ENCODE data around the gene DHX57.

DHX57 gene

DNA sequence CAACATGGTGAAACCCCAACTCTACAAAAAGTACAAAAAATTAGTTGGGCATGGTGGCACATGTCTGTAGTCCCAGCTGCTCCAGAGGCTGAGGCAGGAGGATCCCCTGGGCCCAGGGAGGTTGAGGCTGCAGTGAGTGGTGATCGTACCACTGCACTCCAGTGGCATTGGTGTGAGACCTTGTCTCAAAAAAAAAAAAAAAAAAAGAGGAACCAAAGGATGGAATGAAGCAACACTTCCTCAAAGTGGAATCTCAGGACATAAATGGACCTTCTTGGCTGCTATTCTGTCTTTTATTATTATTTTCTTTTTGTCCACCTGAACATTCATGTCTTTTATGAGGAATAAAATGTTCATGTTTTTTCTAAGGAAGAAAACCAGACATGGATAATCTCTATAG, 84.0 kb downstream of the DHX57 start:
- no peaks in the 10 kb centered on the region for H3K27me3 ChIP-seq (ENCODE audit: control insufficient read depth in 2 of 2, insufficient read depth in 2 of 2, low read length in 2 of 2)
- H3K9ac ChIP-seq (ENCODE audit: low read depth in 1 of 2, low read length in 2 of 2), result no peak overlapping the region
- H3K9me3 ChIP-seq (ENCODE audit: control insufficient read depth in 2 of 2, low read length in 2 of 2), result no peaks in the 10 kb centered on the region
- H3K36me3 ChIP-seq (ENCODE audit: control insufficient read depth in 2 of 2, insufficient read depth in 2 of 2, low read length in 2 of 2), result no peaks in the 10 kb centered on the region
- H3K4me1 ChIP-seq (ENCODE audit: control insufficient read depth in 2 of 2, insufficient read depth in 2 of 2, low read length in 2 of 2), result peaks cover 4 to 10% of the 10 kb centered on the region in 2 donors
- no peak overlapping the region for H3K4me3 ChIP-seq (ENCODE audit: low read length in 2 of 2)
- no peak overlapping the region for H3K27ac ChIP-seq (ENCODE audit: low read depth in 2 of 2, low read length in 2 of 2)

DNA sequence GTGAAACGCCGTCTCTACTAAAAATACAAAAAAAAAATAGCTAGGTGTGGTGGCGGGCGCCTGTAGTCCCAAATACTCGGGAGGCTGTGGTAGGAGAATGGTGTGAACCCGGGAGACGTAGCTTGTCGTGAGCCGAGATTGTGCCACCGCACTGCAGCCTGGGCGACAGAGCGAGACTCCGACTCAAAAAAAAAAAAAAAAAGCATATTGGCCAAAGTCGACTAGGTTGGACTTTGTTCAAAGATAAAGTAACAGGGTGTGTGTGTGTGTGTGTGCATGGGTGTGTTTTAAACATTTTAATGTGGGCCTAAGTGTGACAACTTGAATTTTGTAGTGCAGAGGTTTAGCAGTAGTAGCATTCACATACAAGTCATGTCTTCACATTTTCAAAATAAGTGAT, 86.0 kb downstream of the DHX57 start:
- peaks cover 4 to 10% of the 10 kb centered on the region in 2 donors for H3K4me1 ChIP-seq (ENCODE audit: control insufficient read depth in 2 of 2, insufficient read depth in 2 of 2, low read length in 2 of 2)
- no peak overlapping the region for H3K9ac ChIP-seq (ENCODE audit: low read depth in 1 of 2, low read length in 2 of 2)
- H3K27me3 ChIP-seq (ENCODE audit: control insufficient read depth in 2 of 2, insufficient read depth in 2 of 2, low read length in 2 of 2), result no peaks in the 10 kb centered on the region
- H3K9me3 ChIP-seq (ENCODE audit: control insufficient read depth in 2 of 2, low read length in 2 of 2), result no peaks in the 10 kb centered on the region
- no peak overlapping the region for H3K4me3 ChIP-seq (ENCODE audit: low read length in 2 of 2)
- peak overlapping the region; percentile 13 to 48 for H3K27ac ChIP-seq (ENCODE audit: low read depth in 2 of 2, low read length in 2 of 2)
- H3K36me3 ChIP-seq (ENCODE audit: control insufficient read depth in 2 of 2, insufficient read depth in 2 of 2, low read length in 2 of 2), result no peaks in the 10 kb centered on the region

DNA sequence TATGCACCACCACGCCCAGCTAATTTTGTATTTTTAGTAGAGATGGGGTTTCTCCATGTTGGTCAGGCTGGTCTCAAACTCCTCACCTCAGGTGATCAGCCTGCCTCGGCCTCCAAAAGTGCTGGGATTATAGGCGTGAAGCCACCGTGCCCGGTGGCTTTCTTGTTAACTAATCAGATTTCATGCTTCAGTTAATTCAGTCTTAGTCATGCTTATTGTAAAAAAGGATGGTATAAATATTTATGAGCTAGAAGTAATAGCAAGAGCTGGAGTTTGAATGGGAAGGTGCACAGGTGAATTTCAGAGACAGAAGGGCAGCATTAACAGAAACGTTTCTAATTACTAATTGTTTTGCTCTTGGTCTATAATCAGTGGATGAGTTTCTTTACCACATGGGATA, 87.4 kb downstream of the DHX57 start:
- Histone ChIP-seq H3K4me1 (ENCODE audit: control insufficient read depth in 2 of 2, insufficient read depth in 2 of 2, low read length in 2 of 2) (peaks cover 0 to under 1% of the 10 kb centered on the region in 2 donors), H3K36me3 (ENCODE audit: control insufficient read depth in 2 of 2, insufficient read depth in 2 of 2, low read length in 2 of 2) (no peaks in the 10 kb centered on the region), H3K9me3 (ENCODE audit: control insufficient read depth in 2 of 2, low read length in 2 of 2) (no peaks in the 10 kb centered on the region), H3K9ac (ENCODE audit: low read depth in 1 of 2, low read length in 2 of 2) (no peak overlapping the region), H3K27me3 (ENCODE audit: control insufficient read depth in 2 of 2, insufficient read depth in 2 of 2, low read length in 2 of 2) (no peaks in the 10 kb centered on the region), H3K4me3 (ENCODE audit: low read length in 2 of 2) (no peak overlapping the region), H3K27ac (ENCODE audit: low read depth in 2 of 2, low read length in 2 of 2) (no peak overlapping the region)

DNA sequence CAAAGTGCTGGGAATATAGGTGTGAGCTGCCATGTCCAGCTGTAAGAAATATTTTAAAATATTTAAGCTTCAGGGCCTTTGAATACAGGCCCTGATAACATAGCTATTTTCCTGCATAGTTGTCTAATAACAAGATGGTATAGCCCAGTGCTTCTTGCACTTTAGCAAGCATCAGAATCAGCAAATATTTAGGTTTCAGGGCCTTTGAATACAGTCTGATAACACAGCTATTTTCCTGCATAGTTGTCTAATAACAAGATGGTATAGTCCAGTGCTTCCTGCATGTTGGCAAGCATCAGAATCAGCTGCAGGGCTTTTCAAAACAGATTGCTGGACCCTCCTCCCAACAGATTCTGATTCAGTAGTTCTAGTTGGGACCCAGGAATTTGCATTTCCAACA, 92.1 kb downstream of the DHX57 start:
- Histone ChIP-seq H3K4me3 (ENCODE audit: low read length in 2 of 2) (no peak overlapping the region), H3K27me3 (ENCODE audit: control insufficient read depth in 2 of 2, insufficient read depth in 2 of 2, low read length in 2 of 2) (no peaks in the 10 kb centered on the region), H3K27ac (ENCODE audit: low read depth in 2 of 2, low read length in 2 of 2) (no peak overlapping the region)

DNA sequence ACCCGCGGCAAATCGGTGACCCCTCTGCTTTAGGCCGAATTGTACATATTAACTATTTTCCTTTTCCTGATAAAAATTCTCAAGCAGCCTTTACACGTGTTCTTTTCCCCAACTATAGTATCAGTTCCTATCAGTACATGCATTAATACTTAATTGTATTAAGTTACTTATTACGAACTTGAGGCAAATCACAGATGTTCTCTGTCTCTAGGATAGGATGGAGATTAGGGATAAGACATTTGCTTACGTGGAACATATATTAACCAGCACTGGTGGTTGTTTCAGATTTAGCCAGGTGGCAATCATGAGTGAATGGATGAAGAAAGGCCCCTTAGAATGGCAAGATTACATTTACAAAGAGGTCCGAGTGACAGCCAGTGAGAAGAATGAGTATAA, 97.0 kb downstream of the DHX57 start:
- Histone ChIP-seq H3K36me3 (ENCODE audit: control insufficient read depth in 2 of 2, insufficient read depth in 2 of 2, low read length in 2 of 2) (peaks cover 4 to 5% of the 10 kb centered on the region in 2 donors), H3K9me3 (ENCODE audit: control insufficient read depth in 2 of 2, low read length in 2 of 2) (no peaks in the 10 kb centered on the region), H3K27ac (ENCODE audit: low read depth in 2 of 2, low read length in 2 of 2) (no peak overlapping the region), H3K4me3 (ENCODE audit: low read length in 2 of 2) (peak overlapping the region; percentile 70 to 99), H3K27me3 (ENCODE audit: control insufficient read depth in 2 of 2, insufficient read depth in 2 of 2, low read length in 2 of 2) (no peaks in the 10 kb centered on the region), H3K4me1 (ENCODE audit: control insufficient read depth in 2 of 2, insufficient read depth in 2 of 2, low read length in 2 of 2) (peaks cover 4 to 6% of the 10 kb centered on the region in 2 donors), H3K9ac (ENCODE audit: low read depth in 1 of 2, low read length in 2 of 2) (peak overlapping the region; percentile 72 to 82)

More for the DNA sequence above, 92.1 kb downstream of the DHX57 start:
- Histone ChIP-seq H3K9ac (ENCODE audit: low read depth in 1 of 2, low read length in 2 of 2) (no peak overlapping the region), H3K9me3 (ENCODE audit: control insufficient read depth in 2 of 2, low read length in 2 of 2) (no peaks in the 10 kb centered on the region), H3K4me1 (ENCODE audit: control insufficient read depth in 2 of 2, insufficient read depth in 2 of 2, low read length in 2 of 2) (peaks cover 2 to 4% of the 10 kb centered on the region in 2 donors), H3K36me3 (ENCODE audit: control insufficient read depth in 2 of 2, insufficient read depth in 2 of 2, low read length in 2 of 2) (peaks cover 4 to 5% of the 10 kb centered on the region in 2 donors)

DNA sequence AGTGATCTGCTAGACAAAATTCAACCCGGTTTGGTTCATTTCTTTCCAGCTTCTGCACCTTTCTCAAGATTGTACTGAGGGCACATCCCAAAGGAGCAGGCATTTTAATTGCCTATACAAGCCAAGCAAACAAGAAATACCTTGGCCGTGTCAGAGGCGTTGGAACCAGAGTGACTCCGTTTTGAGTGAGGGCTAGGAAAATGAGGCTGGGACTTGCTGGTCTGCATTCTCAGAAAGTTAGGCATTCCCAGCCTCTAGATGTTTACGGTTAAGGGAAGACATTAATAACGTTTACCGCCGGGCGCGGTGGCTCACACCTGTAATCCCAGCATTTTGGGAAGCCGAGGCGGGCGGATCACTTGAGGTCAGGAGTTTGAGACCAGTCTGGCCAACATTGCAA, 99.2 kb downstream of the DHX57 start:
- H3K4me3 ChIP-seq (ENCODE audit: low read length in 2 of 2), result no peak overlapping the region
- no peak overlapping the region for H3K27ac ChIP-seq (ENCODE audit: low read depth in 2 of 2, low read length in 2 of 2)
- no peaks in the 10 kb centered on the region for H3K9me3 ChIP-seq (ENCODE audit: control insufficient read depth in 2 of 2, low read length in 2 of 2)

DNA sequence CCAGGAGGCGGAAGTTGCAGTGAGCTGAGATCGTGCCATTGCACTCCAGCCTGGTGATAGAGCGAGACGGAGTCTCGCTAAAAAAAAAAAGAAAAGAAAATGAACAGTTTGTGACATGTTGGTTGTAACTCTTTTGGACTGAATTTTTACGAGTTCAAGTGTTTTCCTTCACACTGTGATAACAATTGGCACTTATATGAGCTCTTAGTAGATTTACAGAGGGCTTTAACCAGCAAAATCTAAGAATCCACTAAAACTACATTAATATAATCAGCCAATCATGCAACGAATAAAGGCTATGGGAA, 99.9 kb downstream of the DHX57 start:
- no peak overlapping the region for H3K27ac ChIP-seq (ENCODE audit: low read depth in 2 of 2, low read length in 2 of 2)
- H3K36me3 ChIP-seq (ENCODE audit: control insufficient read depth in 2 of 2, insufficient read depth in 2 of 2, low read length in 2 of 2), result no peaks in the 10 kb centered on the region
- no peak overlapping the region for H3K4me3 ChIP-seq (ENCODE audit: low read length in 2 of 2)
- H3K27me3 ChIP-seq (ENCODE audit: control insufficient read depth in 2 of 2, insufficient read depth in 2 of 2, low read length in 2 of 2), result no peaks in the 10 kb centered on the region
- peaks cover 4 to 6% of the 10 kb centered on the region in 2 donors for H3K4me1 ChIP-seq (ENCODE audit: control insufficient read depth in 2 of 2, insufficient read depth in 2 of 2, low read length in 2 of 2)
- H3K9me3 ChIP-seq (ENCODE audit: control insufficient read depth in 2 of 2, low read length in 2 of 2), result no peaks in the 10 kb centered on the region
- no peak overlapping the region for H3K9ac ChIP-seq (ENCODE audit: low read depth in 1 of 2, low read length in 2 of 2)

More for the DNA sequence above, 99.2 kb downstream of the DHX57 start:
- Histone ChIP-seq H3K4me1 (ENCODE audit: control insufficient read depth in 2 of 2, insufficient read depth in 2 of 2, low read length in 2 of 2) (peaks cover 4 to 6% of the 10 kb centered on the region in 2 donors), H3K9ac (ENCODE audit: low read depth in 1 of 2, low read length in 2 of 2) (no peak overlapping the region), H3K27me3 (ENCODE audit: control insufficient read depth in 2 of 2, insufficient read depth in 2 of 2, low read length in 2 of 2) (no peaks in the 10 kb centered on the region), H3K36me3 (ENCODE audit: control insufficient read depth in 2 of 2, insufficient read depth in 2 of 2, low read length in 2 of 2) (peaks cover 2 to 4% of the 10 kb centered on the region in 2 donors)

DNA sequence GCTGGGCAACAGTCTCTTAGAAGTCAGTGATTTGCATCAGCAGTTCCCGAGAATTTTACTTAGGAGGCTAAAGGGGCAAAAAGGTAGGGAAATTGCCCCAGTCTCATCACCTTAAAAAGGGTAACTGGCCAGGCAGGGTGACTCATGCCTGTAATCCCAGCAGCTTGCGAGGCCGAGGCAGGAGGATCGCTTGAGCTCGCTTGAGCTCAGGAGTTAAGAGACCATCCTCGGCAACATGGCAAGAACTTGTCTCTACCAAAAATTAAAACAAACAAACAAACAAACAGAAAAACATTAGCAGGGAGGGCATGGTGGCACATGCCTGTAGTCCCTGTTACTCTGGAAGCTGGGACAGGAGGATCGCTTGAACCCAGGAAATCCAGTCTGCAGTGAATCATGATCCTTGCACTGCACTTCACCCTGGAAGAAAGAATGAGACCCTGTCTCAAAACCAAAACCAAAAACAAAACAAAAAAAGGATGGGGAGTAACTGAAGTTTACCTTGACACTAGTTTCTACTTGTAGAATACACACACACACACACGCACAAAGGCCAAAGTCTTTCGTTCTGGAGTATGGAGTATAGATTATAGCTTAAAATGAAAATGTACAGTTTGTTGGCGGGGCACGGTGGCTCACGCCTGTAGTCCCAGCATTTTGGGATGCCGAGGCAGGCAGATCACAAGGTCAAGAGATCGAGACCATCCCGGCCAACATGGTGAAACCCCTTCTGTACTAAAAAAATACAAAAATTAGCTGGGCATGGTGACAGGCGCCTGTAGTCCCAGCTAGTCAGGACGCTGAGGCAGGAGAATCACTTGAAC, 100.4 kb downstream of the DHX57 start:
- Histone ChIP-seq H3K4me1 (ENCODE audit: control insufficient read depth in 2 of 2, insufficient read depth in 2 of 2, low read length in 2 of 2) (peaks cover 4 to 6% of the 10 kb centered on the region in 2 donors), H3K9ac (ENCODE audit: low read depth in 1 of 2, low read length in 2 of 2) (no peak overlapping the region), H3K9me3 (ENCODE audit: control insufficient read depth in 2 of 2, low read length in 2 of 2) (no peaks in the 10 kb centered on the region), H3K36me3 (ENCODE audit: control insufficient read depth in 2 of 2, insufficient read depth in 2 of 2, low read length in 2 of 2) (no peaks in the 10 kb centered on the region), H3K27me3 (ENCODE audit: control insufficient read depth in 2 of 2, insufficient read depth in 2 of 2, low read length in 2 of 2) (no peaks in the 10 kb centered on the region), H3K4me3 (ENCODE audit: low read length in 2 of 2) (no peak overlapping the region), H3K27ac (ENCODE audit: low read depth in 2 of 2, low read length in 2 of 2) (no peak overlapping the region)

DNA sequence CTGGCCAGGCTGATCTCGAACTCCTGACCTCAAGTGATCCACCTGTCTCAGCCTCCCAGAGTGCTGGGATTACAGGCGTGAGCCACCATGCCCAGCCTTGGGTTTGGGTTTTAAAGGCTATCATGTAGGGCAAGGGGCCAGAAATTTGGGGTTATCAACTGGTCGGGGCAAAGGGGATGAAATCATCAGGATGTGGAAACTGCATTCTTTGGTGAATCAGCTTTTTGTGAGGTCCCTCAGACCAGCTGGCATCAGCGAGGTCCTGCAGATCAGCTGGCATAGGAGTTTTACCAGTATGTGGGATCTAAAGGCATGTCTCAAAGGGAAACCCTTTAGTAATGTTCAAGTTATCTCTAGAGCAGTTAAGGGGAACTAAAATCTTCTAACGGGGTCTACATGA, 104.1 kb downstream of the DHX57 start:
- no peak overlapping the region for H3K4me3 ChIP-seq (ENCODE audit: low read length in 2 of 2)
- H3K9me3 ChIP-seq (ENCODE audit: control insufficient read depth in 2 of 2, low read length in 2 of 2), result no peaks in the 10 kb centered on the region
- no peaks in the 10 kb centered on the region for H3K27me3 ChIP-seq (ENCODE audit: control insufficient read depth in 2 of 2, insufficient read depth in 2 of 2, low read length in 2 of 2)
- H3K36me3 ChIP-seq (ENCODE audit: control insufficient read depth in 2 of 2, insufficient read depth in 2 of 2, low read length in 2 of 2), result no peaks in the 10 kb centered on the region
- no peak overlapping the region for H3K9ac ChIP-seq (ENCODE audit: low read depth in 1 of 2, low read length in 2 of 2)
- H3K4me1 ChIP-seq (ENCODE audit: control insufficient read depth in 2 of 2, insufficient read depth in 2 of 2, low read length in 2 of 2), result no peaks in the 10 kb centered on the region
- no peak overlapping the region for H3K27ac ChIP-seq (ENCODE audit: low read depth in 2 of 2, low read length in 2 of 2)

DNA sequence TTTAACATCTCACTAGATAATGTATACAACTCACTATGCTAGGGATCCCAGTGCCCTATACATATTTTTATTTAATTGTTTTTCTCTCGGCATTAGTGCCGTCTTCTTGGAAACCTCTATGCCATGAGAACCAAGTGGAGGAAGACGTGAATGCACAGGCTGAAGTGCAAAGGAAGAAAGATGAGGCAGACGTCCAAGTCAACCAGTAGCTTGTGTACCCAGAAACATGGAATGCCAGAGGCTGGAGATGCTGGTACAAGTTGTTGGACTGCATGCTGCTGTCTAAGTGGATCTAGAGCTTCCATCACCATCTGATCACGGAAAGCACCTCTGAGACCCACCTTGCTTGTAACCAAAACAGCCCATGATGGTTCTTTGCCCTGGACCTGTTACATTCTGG, 110.2 kb downstream of the DHX57 start:
- Histone ChIP-seq H3K9me3 (ENCODE audit: control insufficient read depth in 2 of 2, low read length in 2 of 2) (no peaks in the 10 kb centered on the region), H3K4me1 (ENCODE audit: control insufficient read depth in 2 of 2, insufficient read depth in 2 of 2, low read length in 2 of 2) (no peaks in the 10 kb centered on the region), H3K36me3 (ENCODE audit: control insufficient read depth in 2 of 2, insufficient read depth in 2 of 2, low read length in 2 of 2) (no peaks in the 10 kb centered on the region), H3K27ac (ENCODE audit: low read depth in 2 of 2, low read length in 2 of 2) (no peak overlapping the region), H3K4me3 (ENCODE audit: low read length in 2 of 2) (no peak overlapping the region), H3K27me3 (ENCODE audit: control insufficient read depth in 2 of 2, insufficient read depth in 2 of 2, low read length in 2 of 2) (no peaks in the 10 kb centered on the region), H3K9ac (ENCODE audit: low read depth in 1 of 2, low read length in 2 of 2) (no peak overlapping the region)

All from mucosa of rectum (tissue), 2 donors.